ENCODE results near the gene SIPA1L3. TPM values are rescaled to one million over a fixed set of nuclear protein-coding genes. Genes with fewer than 3 reads are reported as not detected.

Gene SIPA1L3
- total RNA-seq, 1 experiment from 2014 or later, result 66.3 TPM

DNA sequence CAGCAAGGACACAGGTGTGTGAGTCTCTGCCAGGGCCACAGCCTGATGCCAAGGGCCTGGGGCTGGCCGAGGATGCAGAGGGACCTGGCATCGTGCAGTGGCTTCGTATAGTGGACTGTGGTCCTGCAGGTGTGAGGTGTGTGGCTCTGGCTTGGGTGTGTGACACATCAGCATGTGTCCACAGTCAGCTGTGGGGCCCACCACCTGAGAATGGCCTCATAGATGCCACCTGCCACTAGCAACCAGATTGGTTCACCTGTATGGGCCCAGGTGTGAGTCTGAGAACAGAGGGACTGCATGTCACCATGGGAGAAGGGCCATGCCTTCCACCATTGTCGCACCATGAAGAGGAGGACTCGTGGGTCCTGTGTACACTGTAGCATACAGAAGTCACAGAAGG lies 346.8 kb downstream of the SIPA1L3 start:
- peak overlapping the region in 1 of 2 experiments; percentile 78; a peak in 2 of 4 replicates for H3K4me3 ChIP-seq (ENCODE audit: low read depth in 2 of 2, low read length in 2 of 2)
- DNase-seq (ENCODE audit: low read depth, low spot score) (no peak), ATAC-seq (no peak)
- H3K36me3 ChIP-seq (ENCODE audit: control insufficient read depth, insufficient read depth, low read length), result 0 out of 2 replicates have a peak, but pooled peaks cover 2% of the 10 kb centered on the region
- intact Hi-C loops (cut with micrococcal nuclease; ENCODE audit: unreplicated experiment), result no loop called here
- H3K27ac ChIP-seq (ENCODE audit: low read length), result peak overlapping the region; percentile 90
- no TSS peak for BruUV-seq (replicated peaks)
- CTCF ChIA-PET, result no interaction called here
- in situ Hi-C loops (cut with HindIII; ENCODE audit: low pct_unique_long_range_greater_than_20kb, low sequenced_read_pairs), result no loop called here
- H3K9me3 ChIP-seq (ENCODE audit: control insufficient read depth, insufficient read depth, low read depth, low read length), result no peaks in the 10 kb centered on the region
- TF ChIP-seq POLR2AphosphoS5 (IDR thresholded peaks at IDR 0.05; ENCODE audit: low read depth, low read length) (no peak), TCF7L2 (IDR thresholded peaks at IDR 0.05; ENCODE audit: low read depth, low read length) (no peak)
- TF ChIP-seq, protein P1, sequence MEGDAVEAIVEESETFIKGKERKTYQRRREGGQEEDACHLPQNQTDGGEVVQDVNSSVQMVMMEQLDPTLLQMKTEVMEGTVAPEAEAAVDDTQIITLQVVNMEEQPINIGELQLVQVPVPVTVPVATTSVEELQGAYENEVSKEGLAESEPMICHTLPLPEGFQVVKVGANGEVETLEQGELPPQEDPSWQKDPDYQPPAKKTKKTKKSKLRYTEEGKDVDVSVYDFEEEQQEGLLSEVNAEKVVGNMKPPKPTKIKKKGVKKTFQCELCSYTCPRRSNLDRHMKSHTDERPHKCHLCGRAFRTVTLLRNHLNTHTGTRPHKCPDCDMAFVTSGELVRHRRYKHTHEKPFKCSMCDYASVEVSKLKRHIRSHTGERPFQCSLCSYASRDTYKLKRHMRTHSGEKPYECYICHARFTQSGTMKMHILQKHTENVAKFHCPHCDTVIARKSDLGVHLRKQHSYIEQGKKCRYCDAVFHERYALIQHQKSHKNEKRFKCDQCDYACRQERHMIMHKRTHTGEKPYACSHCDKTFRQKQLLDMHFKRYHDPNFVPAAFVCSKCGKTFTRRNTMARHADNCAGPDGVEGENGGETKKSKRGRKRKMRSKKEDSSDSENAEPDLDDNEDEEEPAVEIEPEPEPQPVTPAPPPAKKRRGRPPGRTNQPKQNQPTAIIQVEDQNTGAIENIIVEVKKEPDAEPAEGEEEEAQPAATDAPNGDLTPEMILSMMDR (IDR thresholded peaks at IDR 0.05), result no peak
- no peaks in the 10 kb centered on the region for H3K27me3 ChIP-seq (ENCODE audit: control insufficient read depth, insufficient read depth, low read length)
- H3K4me1 ChIP-seq (ENCODE audit: control insufficient read depth, insufficient read depth, low read length), result peaks cover 48% of the 10 kb centered on the region
- POLR2A ChIA-PET, result no interaction called here

DNA sequence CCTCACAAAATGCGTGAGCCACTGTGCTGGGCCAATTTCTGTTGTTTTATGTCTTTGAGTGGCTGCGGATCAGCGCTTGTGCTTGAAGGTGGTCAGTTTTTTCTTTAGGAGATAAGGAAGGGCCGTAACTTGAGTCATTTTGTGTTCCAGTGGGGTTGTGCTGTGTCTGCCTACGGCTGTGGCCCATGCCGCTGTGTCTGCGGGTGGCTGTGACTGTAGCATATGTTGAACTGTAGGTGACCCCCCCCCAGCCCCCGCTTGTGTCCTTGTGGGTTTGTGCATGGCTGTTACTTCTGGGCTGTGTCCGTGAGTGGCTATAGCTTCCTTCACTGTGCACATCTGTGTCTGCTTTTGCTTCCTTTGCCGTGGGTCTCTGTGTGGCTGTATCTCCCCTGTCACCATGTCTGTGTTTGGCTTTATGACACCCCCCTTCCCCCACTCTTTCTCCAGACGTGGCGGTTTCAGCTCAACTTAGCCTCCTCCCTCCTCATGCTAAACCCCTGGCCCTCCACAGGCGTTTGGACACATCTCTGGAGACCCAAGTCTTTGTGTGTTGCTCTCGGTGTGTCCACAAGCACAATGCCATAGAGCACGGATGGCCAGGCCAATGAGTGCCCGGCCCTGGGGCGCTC lies 348.5 kb downstream of the SIPA1L3 start:
- BruUV-seq (replicated peaks), result TSS peak; percentile 86
- CTCF ChIA-PET, result interaction anchor here (0.6 to 1.2 kb wide), 6 partner anchors 9 to 172 kb away, joined by 3 to 8 read pairs (median 4); partner anchors contain the start of gene CATSPERG
- Histone ChIP-seq H3K27me3 (ENCODE audit: control insufficient read depth, insufficient read depth, low read length) (no peaks in the 10 kb centered on the region), H3K4me3 (ENCODE audit: low read depth in 2 of 2, low read length in 2 of 2) (peak overlapping the region; percentile 60 to 78), H3K4me1 (ENCODE audit: control insufficient read depth, insufficient read depth, low read length) (peaks cover 44% of the 10 kb centered on the region), H3K9me3 (ENCODE audit: control insufficient read depth, insufficient read depth, low read depth, low read length) (no peaks in the 10 kb centered on the region), H3K36me3 (ENCODE audit: control insufficient read depth, insufficient read depth, low read length) (no peaks in the 10 kb centered on the region), H3K27ac (ENCODE audit: low read length) (peak overlapping the region; percentile 90)
- intact Hi-C loops (cut with micrococcal nuclease; ENCODE audit: unreplicated experiment) (no loop called here), in situ Hi-C loops (cut with HindIII; ENCODE audit: low pct_unique_long_range_greater_than_20kb, low sequenced_read_pairs) (no loop called here)
- no peak for DNase-seq (ENCODE audit: low read depth, low spot score)
- ATAC-seq, result peak; percentile 47
- POLR2A ChIA-PET, result interaction anchor here (0.6 kb wide), 2 partner anchors 50 to 60 kb away, joined by 7 to 8 read pairs; no protein-coding TSS in a partner anchor
- no peak for TF ChIP-seq TCF7L2 (IDR thresholded peaks at IDR 0.05; ENCODE audit: low read depth, low read length)
- TF ChIP-seq POLR2AphosphoS5 (IDR thresholded peaks at IDR 0.05; ENCODE audit: low read depth, low read length), result no peak
- no peak for TF ChIP-seq REST (IDR thresholded peaks at IDR 0.05; ENCODE audit: insufficient read depth in 1 of 2, low read depth in 2 of 2, low read length in 1 of 2)
- no peak for TF ChIP-seq SIN3A (IDR thresholded peaks at IDR 0.05; ENCODE audit: borderline replicate concordance, insufficient read depth, low read depth, low read length)
- TF ChIP-seq, protein P1 (IDR thresholded peaks at IDR 0.05), result no peak

Other genes starting within 250 kb of the SIPA1L3 start
- 17.3 TPM for gene ZNF607, start 187.4 kb upstream of the SIPA1L3 start, total RNA-seq (2021; ENCODE audit: unreplicated experiment)
- gene ZNF573, start 127.6 kb upstream of the SIPA1L3 start, total RNA-seq (2021; ENCODE audit: unreplicated experiment), result 13.3 TPM
- gene WDR87, start 614 bp upstream of the SIPA1L3 start, total RNA-seq (2021; ENCODE audit: unreplicated experiment), result not detected

Data from Panc1 (cell line).